HEK293T (cell line): ENCODE measurements around the gene RHOD.

Experiments used
- CTCF ChIA-PET: fragments of 350-600 bp; formaldehyde crosslinking; extraction: SDS; loops from one replicate; lab custom pipeline; 2021; ENCODE audit warnings: antibody characterized with exemption, inconsistent platforms; lab: Yijun Ruan, JAX
- POLR2A ChIA-PET: fragments of 350-600 bp; formaldehyde crosslinking; extraction: SDS; loops from one replicate; lab custom pipeline; 2020; ENCODE audit warnings: antibody characterized with exemption, inconsistent platforms; lab: Yijun Ruan, JAX
- DNase-seq: peaks from one replicate; pipeline ENCODE4 v3.0.0; 2012; ENCODE audit warnings: mixed read lengths; ENCODE audit errors: extremely low spot score
- ARNT ChIP-seq: fragments of 450-650 bp; IDR thresholded peaks from 2 replicates; pipeline ENCODE4 v1.6.1; 2017; ENCODE audit warnings: mild to moderate bottlenecking
- BHLHE40 ChIP-seq: fragments of 450-650 bp; IDR thresholded peaks from 2 replicates; pipeline ENCODE4 v1.6.1; 2016; ENCODE audit warnings: mild to moderate bottlenecking, moderate library complexity, borderline replicate concordance
- CTBP1 ChIP-seq: fragments of 450-650 bp; IDR thresholded peaks from 2 replicates; pipeline ENCODE4 v1.6.1; 2016; ENCODE audit warnings: borderline replicate concordance
- ELF4 ChIP-seq: fragments of 450-650 bp; IDR thresholded peaks from 2 replicates; pipeline ENCODE4 v1.6.1; 2017; ENCODE audit warnings: antibody characterized with exemption
- FOXA1 ChIP-seq: fragments of 450-650 bp; IDR thresholded peaks from 2 replicates; pipeline ENCODE4 v1.6.1; 2016; ENCODE audit warnings: mild to moderate bottlenecking
- FOXK2 ChIP-seq: fragments of 450-650 bp; IDR thresholded peaks from 2 replicates; pipeline ENCODE4 v1.6.1; 2016; ENCODE audit warnings: mild to moderate bottlenecking
- FOXM1 ChIP-seq: fragments of 450-650 bp; IDR thresholded peaks from 2 replicates; pipeline ENCODE4 v1.6.1; 2017; ENCODE audit warnings: mild to moderate bottlenecking, borderline replicate concordance
- HDGF ChIP-seq: fragments of 450-650 bp; IDR thresholded peaks from 2 replicates; pipeline ENCODE4 v1.6.1; 2017; ENCODE audit warnings: antibody characterized with exemption, borderline replicate concordance
- L3MBTL2 ChIP-seq: fragments of 450-650 bp; conservative IDR thresholded peaks from 2 replicates; pipeline ENCODE4 v1.6.1; 2016; ENCODE audit warnings: mild to moderate bottlenecking
- NFRKB ChIP-seq: fragments of 450-650 bp; IDR thresholded peaks from 2 replicates; pipeline ENCODE4 v1.6.1; 2016; ENCODE audit warnings: mild to moderate bottlenecking, moderate library complexity
- SP1 ChIP-seq: fragments of 450-650 bp; IDR thresholded peaks from 2 replicates; pipeline ENCODE4 v1.6.1; 2017
- SUZ12 ChIP-seq: fragments of 450-650 bp; IDR thresholded peaks from 2 replicates; pipeline ENCODE4 v1.6.1; 2016; ENCODE audit warnings: mild to moderate bottlenecking
- TARDBP ChIP-seq: fragments of 450-650 bp; IDR thresholded peaks from 2 replicates; pipeline ENCODE4 v1.6.1; 2016
- ZNF384 ChIP-seq: fragments of 450-650 bp; IDR thresholded peaks from 2 replicates; pipeline ENCODE4 v1.6.1; 2016
- TF ChIP-seq, protein P1 (sequence below): fragments of 450-650 bp; IDR thresholded peaks from 2 replicates; pipeline ENCODE4 v1.6.1; 2016

The RHOD gene

DNA sequence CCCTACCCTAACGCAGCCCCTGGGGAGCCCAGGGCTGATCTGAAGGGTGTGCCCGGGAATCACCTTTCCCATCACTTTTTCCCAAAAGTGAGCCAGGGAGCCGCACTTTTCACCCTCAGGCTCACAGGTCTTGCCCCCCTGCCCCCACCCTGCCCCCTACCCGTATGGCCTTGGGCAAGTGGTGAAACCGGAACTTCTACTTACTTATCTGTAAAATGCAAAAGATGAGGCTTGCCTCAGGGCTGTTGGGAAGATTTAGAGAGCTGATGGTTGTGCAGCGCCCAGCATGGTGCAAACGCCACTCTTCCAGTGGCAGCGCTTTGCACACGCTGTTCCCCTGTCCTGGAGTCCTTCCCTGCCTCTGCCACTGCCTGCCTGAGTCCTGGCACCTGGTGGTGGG, 25.7 kb upstream of the RHOD start:
- DNase-seq: no peak
- CTCF ChIA-PET: no interaction called here
- TF ChIP-seq FOXA1 (no peak), NFRKB (no peak), ELF4 (no peak), L3MBTL2 (no peak), HDGF (no peak), BHLHE40 (no peak), CTBP1 (no peak), TARDBP (no peak), FOXK2 (no peak), ZNF384 (no peak)
- POLR2A ChIA-PET: no interaction called here

DNA sequence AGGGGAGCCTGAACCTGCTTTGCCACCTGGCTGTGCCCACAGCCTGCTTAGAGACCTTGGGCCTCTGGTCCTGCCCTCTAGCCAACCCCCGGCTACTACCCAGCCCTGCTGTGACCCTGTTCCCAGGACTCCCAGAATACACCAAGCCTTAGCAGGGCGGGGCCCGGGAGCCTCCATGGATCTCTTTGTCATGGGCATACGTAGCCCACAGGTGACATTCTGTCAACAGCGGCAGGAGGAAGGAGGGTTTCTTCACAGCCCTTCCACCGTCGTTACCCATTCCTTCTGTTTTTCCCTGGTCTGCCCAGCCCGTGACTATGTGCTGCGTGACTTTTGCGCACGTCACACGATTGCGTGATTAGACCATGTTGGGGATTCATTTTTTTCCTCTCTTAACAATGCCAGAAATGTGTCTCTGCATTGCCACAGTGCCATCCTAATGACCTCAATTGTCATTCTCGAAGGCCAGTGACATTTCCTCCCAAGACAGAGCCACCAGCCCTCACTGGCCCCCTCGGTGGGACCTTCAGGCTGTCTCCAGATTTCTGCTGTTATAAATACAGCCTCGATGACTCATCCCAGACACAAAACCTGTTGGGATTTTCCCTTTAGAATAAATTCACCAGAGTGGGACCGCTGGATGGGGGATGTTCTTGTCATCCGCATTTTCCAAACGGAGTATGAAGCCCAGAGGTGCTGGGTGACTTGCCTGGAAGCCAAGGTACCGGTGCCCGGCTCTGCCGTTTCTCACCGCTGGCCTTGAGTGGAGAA, 24.7 kb upstream of the RHOD start:
- TF ChIP-seq TARDBP (no peak), ELF4 (no peak), ZNF384 (no peak)
- POLR2A ChIA-PET: no interaction called here
- CTCF ChIA-PET: no interaction called here
- DNase-seq: no peak

- CTCF ChIA-PET: interaction anchor here (0.7 kb wide), 1 partner anchor 11 kb away, joined by 3 read pairs; no protein-coding TSS in a partner anchor
- no peak for TF ChIP-seq SUZ12
- no peak for TF ChIP-seq NFRKB
- TF ChIP-seq ELF4: no peak
- TF ChIP-seq HDGF: no peak
- TF ChIP-seq ARNT: no peak
- TF ChIP-seq SP1: no peak
- TF ChIP-seq, protein P1, sequence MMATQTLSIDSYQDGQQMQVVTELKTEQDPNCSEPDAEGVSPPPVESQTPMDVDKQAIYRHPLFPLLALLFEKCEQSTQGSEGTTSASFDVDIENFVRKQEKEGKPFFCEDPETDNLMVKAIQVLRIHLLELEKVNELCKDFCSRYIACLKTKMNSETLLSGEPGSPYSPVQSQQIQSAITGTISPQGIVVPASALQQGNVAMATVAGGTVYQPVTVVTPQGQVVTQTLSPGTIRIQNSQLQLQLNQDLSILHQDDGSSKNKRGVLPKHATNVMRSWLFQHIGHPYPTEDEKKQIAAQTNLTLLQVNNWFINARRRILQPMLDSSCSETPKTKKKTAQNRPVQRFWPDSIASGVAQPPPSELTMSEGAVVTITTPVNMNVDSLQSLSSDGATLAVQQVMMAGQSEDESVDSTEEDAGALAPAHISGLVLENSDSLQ: no peak
- no peak for TF ChIP-seq L3MBTL2
- TF ChIP-seq FOXK2: no peak
- no peak for TF ChIP-seq BHLHE40
- POLR2A ChIA-PET: no interaction called here
- DNase-seq: no peak
These were observed 23.7 kb upstream of the RHOD start for GRCh38 chr11:67032830-67033551.

GRCh38 chr11:67033661-67034166, 22.9 kb upstream of the RHOD start:
- DNase-seq: no peak
- ChIA-PET CTCF (no interaction called here), POLR2A (no interaction called here)
- TF ChIP-seq SP1 (no peak), BHLHE40 (no peak), L3MBTL2 (no peak), HDGF (no peak), FOXA1 (no peak), CTBP1 (no peak), SUZ12 (no peak), FOXM1 (no peak), NFRKB (no peak)
- TF ChIP-seq, protein P1: no peak

- TF ChIP-seq ARNT: no peak
- TF ChIP-seq, protein P1: no peak
- no peak for TF ChIP-seq SP1
- TF ChIP-seq FOXK2: no peak
- TF ChIP-seq L3MBTL2: no peak
- CTCF ChIA-PET: no interaction called here
- no peak for DNase-seq
- POLR2A ChIA-PET: no interaction called here
These were observed 22.3 kb upstream of the RHOD start for GRCh38 chr11:67034350-67034749.

DNA sequence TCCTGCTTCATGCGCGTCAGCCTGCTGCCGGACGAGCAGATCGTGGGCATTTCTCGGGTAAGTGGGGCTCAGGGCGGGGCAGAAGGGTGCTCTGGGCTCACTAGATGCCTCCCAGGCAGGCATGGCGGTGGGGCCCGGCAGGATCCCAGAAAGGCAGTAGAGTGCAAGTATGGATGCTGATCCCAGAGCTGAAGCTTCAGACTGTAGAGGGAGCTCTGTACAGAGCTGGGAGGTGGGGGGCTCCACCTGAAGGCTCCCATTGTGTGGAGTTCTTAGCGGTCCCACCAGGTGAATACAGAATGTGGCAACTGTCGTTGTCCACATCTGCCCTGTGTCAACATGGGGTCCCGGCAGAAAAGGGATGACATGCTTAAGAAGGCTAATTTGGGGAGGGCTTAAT, 16.5 kb upstream of the RHOD start:
- CTCF ChIA-PET: no interaction called here
- POLR2A ChIA-PET: no interaction called here

More for the DNA sequence above, 16.5 kb upstream of the RHOD start:
- no peak for DNase-seq
- TF ChIP-seq ELF4: no peak
- TF ChIP-seq SUZ12: no peak
- TF ChIP-seq FOXA1: no peak
- no peak for TF ChIP-seq ARNT
- TF ChIP-seq CTBP1: no peak
- TF ChIP-seq FOXK2: no peak
- no peak for TF ChIP-seq FOXM1
- TF ChIP-seq SP1: no peak
- TF ChIP-seq BHLHE40: no peak
- no peak for TF ChIP-seq ZNF384
- no peak for TF ChIP-seq L3MBTL2
